ENCODE results near the gene USE1.

GRCh38 chr19:17184371-17184841 is 30.8 kb upstream of the USE1 start:
- TF ChIP-seq HDAC2 (IDR thresholded peaks at IDR 0.05) (no peak), CTCF (IDR thresholded peaks at IDR 0.05) (no peak), POLR2AphosphoS2 (conservative IDR thresholded peaks at IDR 0.05; ENCODE audit: low read length) (no peak), PHF8 (IDR thresholded peaks at IDR 0.05; ENCODE audit: borderline replicate concordance, low read depth) (no peak), SREBF2 (IDR thresholded peaks at IDR 0.05) (no peak), CBX2 (IDR thresholded peaks at IDR 0.05; ENCODE audit: borderline replicate concordance, low read depth) (no peak), MAX (IDR thresholded peaks at IDR 0.05) (no peak), MYC (IDR thresholded peaks at IDR 0.05; ENCODE audit: borderline replicate concordance, low read length) (no peak), NPAS2 (CRISPR knock-in tag; IDR thresholded peaks at IDR 0.05; ENCODE audit: borderline replicate concordance) (no peak)
